PC-9 (cell line): Measurements from ENCODE around the gene AEBP1. TPM values are rescaled to one million over a fixed set of nuclear protein-coding genes. Genes with fewer than 3 reads are reported as not detected.

ENCODE experiments used
- BruUV-seq: library from RNA; stranded (reverse); fragments of 400-500 nt; replicated peaks from 2 replicates; lab custom pipeline; 2021; lab: Mats Ljungman, UMichigan
- CTCF ChIA-PET: fragments of 300-600 bp; sonication (Branson Sonifier 250); formaldehyde crosslinking; loops from one replicate; lab custom pipeline; 2022; ENCODE audit warnings: antibody characterized with exemption; lab: Charles Lee
- POLR2A ChIA-PET: fragments of 300-600 bp; sonication (Branson Sonifier 250); formaldehyde crosslinking; loops from one replicate; lab custom pipeline; 2022; ENCODE audit warnings: antibody characterized with exemption; ENCODE audit not compliant: unreplicated experiment; lab: Charles Lee
- DNase-seq, 2 experiments: peaks; one replicate each; pipeline versions ENCODE4 v3.0.0 to v3.0.0-alpha.2; 2015 to 2022; ENCODE audit warnings: mixed read lengths in 1 of 2
- H2AFZ ChIP-seq: fragments of 200-600 bp; sonication (generic); 2 replicates; pipeline ENCODE4 v1.8.1; 2017; ENCODE audit warnings: antibody characterized with exemption
- H3F3A ChIP-seq: fragments of 200-600 bp; sonication (generic); 2 replicates; pipeline ENCODE4 v1.8.1; 2017; ENCODE audit warnings: antibody characterized with exemption, mild to moderate bottlenecking, low read depth; ENCODE audit not compliant: insufficient read depth
- H3K27ac ChIP-seq: fragments of 200-600 bp; sonication (generic); 2 replicates; pipeline ENCODE4 v1.6.1; 2016; ENCODE audit warnings: mixed run types
- H3K27me3 ChIP-seq: fragments of 200-600 bp; sonication (generic); 2 replicates; pipeline ENCODE4 v1.6.1; 2016; ENCODE audit warnings: low read depth, mixed run types; ENCODE audit not compliant: insufficient read depth
- H3K36me3 ChIP-seq: fragments of 200-600 bp; sonication (generic); 2 replicates; pipeline ENCODE4 v1.6.1; 2016; ENCODE audit warnings: low read depth, mixed run types
- H3K4me1 ChIP-seq: fragments of 200-600 bp; sonication (generic); replicated peaks from 2 replicates; pipeline ENCODE4 v1.6.1; 2016; ENCODE audit warnings: mixed run types; ENCODE audit not compliant: insufficient read depth
- H3K4me2 ChIP-seq: fragments of 200-600 bp; sonication (generic); 2 replicates; pipeline ENCODE4 v1.6.1; 2017; ENCODE audit warnings: mixed run types
- H3K4me3 ChIP-seq: fragments of 200-600 bp; sonication (generic); 2 replicates; pipeline ENCODE4 v1.6.1; 2016; ENCODE audit warnings: mixed run types
- H3K79me2 ChIP-seq: fragments of 200-600 bp; sonication (generic); 2 replicates; pipeline ENCODE4 v1.6.1; 2017; ENCODE audit warnings: low read depth, mixed run types
- H3K9me2 ChIP-seq: fragments of 200-600 bp; sonication (generic); 2 replicates; pipeline ENCODE4 v1.8.1; 2017; ENCODE audit warnings: mild to moderate bottlenecking; ENCODE audit not compliant: insufficient read depth
- H3K9me3 ChIP-seq: fragments of 200-600 bp; sonication (generic); 2 replicates; pipeline ENCODE4 v1.8.1; 2016; ENCODE audit warnings: low read depth; ENCODE audit not compliant: insufficient read depth
- H4K20me1 ChIP-seq: fragments of 200-600 bp; sonication (generic); 2 replicates; pipeline ENCODE4 v1.8.1; 2017; ENCODE audit not compliant: insufficient read depth
- EZH2 ChIP-seq: fragments of 200-600 bp; sonication (generic); IDR thresholded peaks from 2 replicates; pipeline ENCODE4 v1.8.0; 2017; ENCODE audit warnings: antibody characterized with exemption, low read depth
- intact Hi-C: fragments of 100-400 bp; cut with micrococcal nuclease; formaldehyde crosslinking; loops from one replicate; pipeline ENCODE4 v1.10.0; 2022; ENCODE audit not compliant: unreplicated experiment
- total RNA-seq: library from RNA; stranded (reverse); gene quantifications from 2 replicates; pipeline ENCODE4 v1.2.3, GENCODE V29; 2021
- TF ChIP-seq, protein P1 (sequence below): fragments of 200-600 bp; sonication (generic); conservative IDR thresholded peaks from 2 replicates; pipeline ENCODE4 v1.6.1; 2017; ENCODE audit warnings: mixed run types, antibody characterized with exemption, mild to moderate bottlenecking, moderate library complexity

AEBP1 gene
- total RNA-seq, 1 experiment from 2014 or later: 0.33 TPM

DNA sequence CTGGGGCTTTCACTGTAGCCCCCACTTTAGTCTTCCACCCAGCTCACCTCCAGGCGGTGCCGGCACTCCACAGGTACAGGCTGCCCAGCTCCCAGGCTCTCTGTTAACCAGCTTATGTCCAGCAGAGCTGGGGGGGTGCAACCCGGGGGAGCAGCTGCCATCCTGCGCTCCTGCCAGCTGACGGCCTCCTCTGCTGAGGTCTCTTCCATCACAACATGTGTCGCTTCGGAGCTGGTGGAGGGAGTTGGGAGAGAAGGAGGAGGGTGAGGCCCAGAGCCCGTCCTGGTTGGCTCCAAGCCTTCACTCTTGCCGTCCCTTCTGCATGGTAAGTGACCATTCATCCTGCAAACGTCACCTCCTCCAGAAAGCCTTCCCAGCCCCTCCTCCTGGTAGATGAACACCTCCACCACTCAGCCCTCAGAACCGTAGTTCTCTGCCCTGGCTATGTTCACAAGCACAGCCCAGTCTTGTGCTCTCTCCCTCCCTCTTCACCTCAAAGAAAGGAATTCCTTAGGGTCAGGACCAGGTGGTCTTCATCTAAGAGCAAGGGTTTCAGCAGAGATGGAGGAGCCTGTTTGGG, 23.4 kb upstream of the AEBP1 start:
- no TSS peak for BruUV-seq
- Histone ChIP-seq H3K27me3 (no peaks in the 10 kb centered on the region), H2AFZ (no peak overlapping the region), H3K36me3 (peaks cover 27% of the 10 kb centered on the region), H4K20me1 (no peaks in the 10 kb centered on the region), H3F3A (peaks cover 15% of the 10 kb centered on the region), H3K4me1 (peaks cover 15% of the 10 kb centered on the region; the same call in 1 of the 2 replicates), H3K9me2 (no peaks in the 10 kb centered on the region), H3K9me3 (no peaks in the 10 kb centered on the region), H3K4me3 (peak overlapping the region; percentile 98), H3K27ac (peak overlapping the region; percentile 61; the same call in 1 of the 2 replicates), H3K79me2 (peaks cover 19% of the 10 kb centered on the region), H3K4me2 (peak overlapping the region; percentile 85)
- DNase-seq: no peak
- TF ChIP-seq EZH2: no peak
- TF ChIP-seq, protein P1, sequence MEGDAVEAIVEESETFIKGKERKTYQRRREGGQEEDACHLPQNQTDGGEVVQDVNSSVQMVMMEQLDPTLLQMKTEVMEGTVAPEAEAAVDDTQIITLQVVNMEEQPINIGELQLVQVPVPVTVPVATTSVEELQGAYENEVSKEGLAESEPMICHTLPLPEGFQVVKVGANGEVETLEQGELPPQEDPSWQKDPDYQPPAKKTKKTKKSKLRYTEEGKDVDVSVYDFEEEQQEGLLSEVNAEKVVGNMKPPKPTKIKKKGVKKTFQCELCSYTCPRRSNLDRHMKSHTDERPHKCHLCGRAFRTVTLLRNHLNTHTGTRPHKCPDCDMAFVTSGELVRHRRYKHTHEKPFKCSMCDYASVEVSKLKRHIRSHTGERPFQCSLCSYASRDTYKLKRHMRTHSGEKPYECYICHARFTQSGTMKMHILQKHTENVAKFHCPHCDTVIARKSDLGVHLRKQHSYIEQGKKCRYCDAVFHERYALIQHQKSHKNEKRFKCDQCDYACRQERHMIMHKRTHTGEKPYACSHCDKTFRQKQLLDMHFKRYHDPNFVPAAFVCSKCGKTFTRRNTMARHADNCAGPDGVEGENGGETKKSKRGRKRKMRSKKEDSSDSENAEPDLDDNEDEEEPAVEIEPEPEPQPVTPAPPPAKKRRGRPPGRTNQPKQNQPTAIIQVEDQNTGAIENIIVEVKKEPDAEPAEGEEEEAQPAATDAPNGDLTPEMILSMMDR: no peak
- ChIA-PET POLR2A (interaction anchor here (0.7 kb wide), 2 partner anchors 120 to 149 kb away, joined by 13 to 18 read pairs; no protein-coding TSS in a partner anchor), CTCF (interaction anchor here (1.0 kb wide), 1 partner anchor 44 kb away, joined by 3 read pairs; no protein-coding TSS in a partner anchor)
- intact Hi-C loops: loop anchor here (5.0 kb wide), 1 partner anchor 102 kb away; no protein-coding TSS in a partner anchor

DNA sequence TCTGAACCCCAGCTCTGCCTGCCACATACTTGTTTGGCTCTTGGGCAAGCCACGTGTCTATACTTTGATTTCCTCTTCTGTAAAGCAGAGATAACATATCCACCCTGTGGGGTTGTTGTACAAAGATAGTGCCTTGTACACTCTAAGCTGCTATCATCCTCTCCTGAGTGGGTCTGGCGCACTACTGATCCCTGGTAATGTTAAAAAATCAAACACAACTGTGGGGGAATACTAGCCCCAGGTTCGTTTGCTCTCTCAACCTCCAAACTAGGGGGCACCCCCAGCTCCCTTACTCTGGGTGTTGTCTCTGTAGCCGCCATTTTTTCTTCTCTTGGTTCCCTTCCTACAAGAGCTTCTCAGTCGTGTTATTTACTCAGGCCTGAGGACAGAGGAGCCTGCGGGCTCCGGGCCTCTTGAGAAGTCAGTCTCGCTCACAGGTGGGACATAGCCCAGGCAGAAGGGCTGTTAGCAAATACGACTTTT, 22.8 kb upstream of the AEBP1 start:
- H3K27ac ChIP-seq: peak overlapping the region; percentile 61; the same call in 1 of the 2 replicates
- peaks cover 22% of the 10 kb centered on the region for H3K36me3 ChIP-seq
- no peaks in the 10 kb centered on the region for H3K9me3 ChIP-seq
- H3K4me1 ChIP-seq: peaks cover 15% of the 10 kb centered on the region; the same call in 1 of the 2 replicates
- peaks cover 11% of the 10 kb centered on the region; the same call in 1 of the 2 replicates for H3F3A ChIP-seq
- peak overlapping the region; percentile 97 for H2AFZ ChIP-seq
- no TSS peak for BruUV-seq
- peak overlapping the region; percentile 85 for H3K4me2 ChIP-seq
- no peaks in the 10 kb centered on the region for H4K20me1 ChIP-seq
- TF ChIP-seq EZH2: no peak
- TF ChIP-seq, protein P1: no peak
- H3K4me3 ChIP-seq: peak overlapping the region; percentile 98
- H3K9me2 ChIP-seq: no peaks in the 10 kb centered on the region
- H3K79me2 ChIP-seq: peaks cover 19% of the 10 kb centered on the region
- intact Hi-C loops: loop anchor here (5.0 kb wide), 1 partner anchor 101 kb away; no protein-coding TSS in a partner anchor
- CTCF ChIA-PET: interaction anchor here (0.6 to 1.0 kb wide), 3 partner anchors 16 to 44 kb away, joined by 3 to 8 read pairs (median 3); partner anchors contain the start of gene PGAM2
- no peak for DNase-seq
- H3K27me3 ChIP-seq: no peaks in the 10 kb centered on the region
- POLR2A ChIA-PET: interaction anchor here (0.6 to 0.7 kb wide), 3 partner anchors 8 to 150 kb away, joined by 4 to 18 read pairs (median 13); no protein-coding TSS in a partner anchor

DNA sequence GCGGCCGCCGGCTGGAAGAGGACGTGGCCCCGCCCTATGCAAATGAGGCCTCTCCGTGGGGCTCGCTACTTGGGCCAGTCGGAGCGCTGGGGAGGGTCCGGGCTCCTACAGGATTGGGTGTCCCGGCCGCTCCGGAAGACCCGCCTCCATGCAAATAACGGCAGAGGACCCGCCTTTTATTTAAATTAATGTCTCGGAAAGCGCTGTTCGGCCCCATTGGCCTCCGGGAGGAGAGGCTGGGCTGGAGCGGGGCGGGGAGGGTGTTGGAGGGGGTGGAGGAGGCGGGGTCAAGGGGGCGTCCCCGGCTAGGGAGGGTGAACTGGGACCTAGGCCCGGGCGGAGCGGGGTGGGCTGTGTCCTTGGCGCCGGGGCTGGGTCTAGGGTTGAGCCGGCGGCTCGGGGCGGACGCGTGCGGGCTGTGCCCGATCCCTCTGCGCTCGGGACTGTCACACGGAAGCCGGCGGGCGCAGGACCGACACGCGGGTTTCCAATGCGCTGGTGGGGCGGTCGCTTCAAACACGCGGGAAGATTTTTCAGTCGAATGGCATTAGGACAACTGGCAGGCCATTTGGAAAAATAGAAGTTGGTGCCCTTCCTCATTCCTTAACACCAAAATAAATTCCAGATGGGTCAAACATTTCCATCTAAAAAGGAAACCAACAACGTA, 21.5 kb upstream of the AEBP1 start:
- Histone ChIP-seq H4K20me1 (no peaks in the 10 kb centered on the region), H3K9me2 (no peaks in the 10 kb centered on the region), H3K27ac (no peak overlapping the region), H3K4me1 (peaks cover 15% of the 10 kb centered on the region; the same call in 1 of the 2 replicates), H3F3A (peaks cover 14% of the 10 kb centered on the region; the same call in 1 of the 2 replicates), H3K36me3 (peaks cover 19% of the 10 kb centered on the region), H3K79me2 (peaks cover 19% of the 10 kb centered on the region), H2AFZ (peak overlapping the region; percentile 80), H3K4me2 (peak overlapping the region; percentile 67), H3K4me3 (peak overlapping the region; percentile 70), H3K27me3 (no peaks in the 10 kb centered on the region), H3K9me3 (no peaks in the 10 kb centered on the region)
- no peak for TF ChIP-seq EZH2
- TF ChIP-seq, protein P1: no peak
- ChIA-PET CTCF (no interaction called here), POLR2A (no interaction called here)
- TSS peak; percentile 90 for BruUV-seq
- DNase-seq: peak; percentile 99
- intact Hi-C loops: loop anchor here (1.0 to 5.0 kb wide), 5 partner anchors 38 to 118 kb away; partner anchors contain the start of genes DBNL, POLD2 and YKT6
